ENCODE data around the gene DUSP8. TPM values are rescaled to one million over a fixed set of nuclear protein-coding genes. Genes with fewer than 3 reads are reported as not detected.
A peak's percentile ranks its signal among the peaks of the same experiment; 100 is the strongest.

DUSP8 gene
- total RNA-seq, 2 experiments from 2014 or later = 83.9 to 91.2 TPM

DNA sequence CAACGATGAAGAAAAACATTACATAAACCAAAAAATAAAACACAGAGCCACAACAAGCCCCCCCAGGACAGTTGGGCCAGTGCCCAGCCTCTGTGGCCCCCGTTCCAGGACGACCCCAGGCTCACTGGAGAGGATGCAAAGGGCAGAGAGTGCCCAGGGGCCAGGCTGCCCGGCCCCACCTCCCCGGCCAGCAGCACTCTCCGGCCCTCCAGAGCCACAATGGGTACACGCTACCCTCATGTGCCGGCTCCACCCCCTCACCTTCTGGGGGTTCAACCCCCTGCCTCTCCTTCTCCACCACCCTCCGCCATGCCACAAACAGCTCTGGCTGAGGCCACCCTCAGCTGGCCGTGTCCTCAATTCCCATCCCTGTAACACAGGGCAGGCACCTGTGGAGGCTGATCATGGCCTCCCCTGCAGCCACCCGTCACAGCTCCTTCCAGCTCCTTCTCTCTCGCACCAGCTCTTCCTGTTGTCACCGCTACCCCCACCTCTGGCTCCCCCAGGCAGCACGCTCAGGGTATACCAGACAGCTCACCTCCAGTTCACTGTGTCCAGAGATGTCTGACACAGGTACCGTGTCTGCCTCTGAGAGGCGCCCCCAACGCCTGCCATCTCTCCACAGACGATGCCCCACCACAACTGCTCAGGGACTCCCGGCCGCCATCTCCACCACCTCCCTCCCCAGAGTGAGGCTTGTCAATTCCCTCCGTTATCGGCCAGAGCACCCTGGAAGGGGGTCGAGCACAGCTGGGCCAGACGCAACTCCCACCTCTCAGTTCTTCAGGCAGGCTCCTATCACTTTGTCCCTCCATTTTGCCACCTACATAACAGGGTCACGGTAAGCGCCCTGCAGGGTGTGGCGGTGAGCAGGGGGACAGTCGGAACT lies 54.7 kb downstream of the DUSP8 start:
- H3K36me3 Mint-ChIP-seq (ENCODE audit: low read depth) = peaks cover 7% of the 10 kb centered on the region
- TF ChIP-seq, protein P1, sequence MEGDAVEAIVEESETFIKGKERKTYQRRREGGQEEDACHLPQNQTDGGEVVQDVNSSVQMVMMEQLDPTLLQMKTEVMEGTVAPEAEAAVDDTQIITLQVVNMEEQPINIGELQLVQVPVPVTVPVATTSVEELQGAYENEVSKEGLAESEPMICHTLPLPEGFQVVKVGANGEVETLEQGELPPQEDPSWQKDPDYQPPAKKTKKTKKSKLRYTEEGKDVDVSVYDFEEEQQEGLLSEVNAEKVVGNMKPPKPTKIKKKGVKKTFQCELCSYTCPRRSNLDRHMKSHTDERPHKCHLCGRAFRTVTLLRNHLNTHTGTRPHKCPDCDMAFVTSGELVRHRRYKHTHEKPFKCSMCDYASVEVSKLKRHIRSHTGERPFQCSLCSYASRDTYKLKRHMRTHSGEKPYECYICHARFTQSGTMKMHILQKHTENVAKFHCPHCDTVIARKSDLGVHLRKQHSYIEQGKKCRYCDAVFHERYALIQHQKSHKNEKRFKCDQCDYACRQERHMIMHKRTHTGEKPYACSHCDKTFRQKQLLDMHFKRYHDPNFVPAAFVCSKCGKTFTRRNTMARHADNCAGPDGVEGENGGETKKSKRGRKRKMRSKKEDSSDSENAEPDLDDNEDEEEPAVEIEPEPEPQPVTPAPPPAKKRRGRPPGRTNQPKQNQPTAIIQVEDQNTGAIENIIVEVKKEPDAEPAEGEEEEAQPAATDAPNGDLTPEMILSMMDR (IDR thresholded peaks at IDR 0.05) = no peak
- peaks cover 67% of the 10 kb centered on the region for H3K4me1 Mint-ChIP-seq (ENCODE audit: low read depth)
- Histone ChIP-seq H3K36me3 (ENCODE audit: insufficient read depth, low read length) (peaks cover 11% of the 10 kb centered on the region), H3K27ac (ENCODE audit: low read depth in 1 of 2, low read length in 2 of 2) (no peak overlapping the region), H3K4me1 (ENCODE audit: insufficient read depth, low read length) (peaks cover 65% of the 10 kb centered on the region), H3K27me3 (ENCODE audit: control insufficient read depth in 1 of 2, insufficient read depth in 2 of 2, low read length in 2 of 2) (no peaks in the 10 kb centered on the region), H3K4me3 (ENCODE audit: low read length) (no peak overlapping the region), H3K9me3 (ENCODE audit: control insufficient read depth in 1 of 2, insufficient read depth in 1 of 2, low read length in 2 of 2) (no peaks in the 10 kb centered on the region)
- no peak for ATAC-seq (ENCODE audit: poor library complexity)
- CTCF ChIA-PET = no interaction called here
- no peaks in the 10 kb centered on the region for H3K9me3 Mint-ChIP-seq
- H3K4me3 Mint-ChIP-seq = no peak overlapping the region
- no peaks in the 10 kb centered on the region for H3K27me3 Mint-ChIP-seq
- intact Hi-C loops (cut with DNase I, micrococcal nuclease) = loop anchor here (10.0 kb wide), 2 partner anchors 253 to 673 kb away; partner anchors contain the start of genes POLR2L (in 1 of the 2) and TSPAN4 (in 1 of the 2)
- H3K27ac Mint-ChIP-seq = peak overlapping the region; percentile 22
- DNase-seq = no peak
- POLR2A ChIA-PET = no interaction called here

DNA sequence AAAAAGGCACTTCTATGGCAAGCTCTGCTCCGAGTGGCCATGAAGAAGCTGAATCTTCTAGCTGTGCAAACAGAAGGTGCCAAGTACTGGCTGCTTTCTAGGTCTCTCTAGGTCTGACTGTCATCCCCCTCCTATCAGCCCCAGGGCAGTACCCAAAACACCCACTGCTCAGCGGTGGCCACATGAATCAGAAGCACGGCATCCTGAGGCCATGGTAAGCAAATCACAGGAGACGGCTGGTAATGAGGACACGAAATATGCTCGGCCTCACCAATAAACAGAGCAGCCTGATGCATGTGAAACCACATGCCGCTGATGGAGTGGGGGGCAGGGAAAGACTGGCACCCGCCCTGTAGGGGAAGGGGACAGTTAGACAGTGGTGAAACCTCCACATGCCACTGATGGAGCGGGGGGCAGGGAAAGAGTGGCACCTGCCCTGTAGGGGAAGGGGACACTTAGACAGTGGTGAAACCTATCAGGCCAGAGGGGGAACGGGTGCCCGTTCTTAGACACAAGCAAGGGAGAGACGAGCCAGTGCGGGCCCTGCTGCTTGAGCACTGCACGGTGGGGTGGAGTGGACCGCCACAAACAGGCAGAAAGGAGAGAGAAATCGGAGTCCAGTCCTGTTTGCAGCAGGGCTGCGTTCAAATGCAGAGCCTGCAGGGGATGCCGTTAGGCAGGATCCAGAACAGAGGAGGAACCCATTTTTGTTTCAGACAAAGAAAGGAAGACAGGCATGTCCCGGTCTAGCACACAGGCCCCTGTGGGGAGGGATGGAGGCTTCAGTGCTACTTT lies 55.6 kb downstream of the DUSP8 start:
- CTCF ChIA-PET = no interaction called here
- peaks cover 75% of the 10 kb centered on the region for H3K4me1 Mint-ChIP-seq (ENCODE audit: low read depth)
- peaks cover 68% of the 10 kb centered on the region for H3K4me1 ChIP-seq (ENCODE audit: insufficient read depth, low read length)

More for the DNA sequence above, 55.6 kb downstream of the DUSP8 start:
- H3K4me3 ChIP-seq (ENCODE audit: low read length) = no peak overlapping the region
- DNase-seq (no peak), ATAC-seq (ENCODE audit: poor library complexity) (no peak)
- H3K27me3 ChIP-seq (ENCODE audit: control insufficient read depth in 1 of 2, insufficient read depth in 2 of 2, low read length in 2 of 2) = no peaks in the 10 kb centered on the region
- Mint-ChIP-seq H3K9me3 (no peaks in the 10 kb centered on the region), H3K4me3 (no peak overlapping the region), H3K27ac (peak overlapping the region; percentile 29), H3K27me3 (no peaks in the 10 kb centered on the region), H3K36me3 (ENCODE audit: low read depth) (peaks cover 10% of the 10 kb centered on the region)
- intact Hi-C loops (cut with DNase I, micrococcal nuclease) = loop anchor here (10.0 kb wide), 2 partner anchors 252 to 672 kb away; partner anchors contain the start of genes POLR2L (in 1 of the 2) and TSPAN4 (in 1 of the 2)
- TF ChIP-seq, protein P1 (IDR thresholded peaks at IDR 0.05) = no peak
- H3K27ac ChIP-seq (ENCODE audit: low read depth in 1 of 2, low read length in 2 of 2) = no peak overlapping the region
- POLR2A ChIA-PET = no interaction called here
- peaks cover 15% of the 10 kb centered on the region for H3K36me3 ChIP-seq (ENCODE audit: insufficient read depth, low read length)
- no peaks in the 10 kb centered on the region for H3K9me3 ChIP-seq (ENCODE audit: control insufficient read depth in 1 of 2, insufficient read depth in 1 of 2, low read length in 2 of 2)
